HepG2 (cell line): ENCODE measurements around the gene ATP13A3. TPM values are rescaled to one million over a fixed set of nuclear protein-coding genes. Genes with fewer than 3 reads are reported as not detected.
A peak's percentile ranks its signal among the peaks of the same experiment; 100 is the strongest.

Source experiments
- ATAC-seq: fragments of 200-7000 bp; cut with Tn5 transposase; 3 replicates; pipeline ENCODE4 v1.9.1; 2020; ENCODE audit warnings: mild to moderate bottlenecking, moderate library complexity
- BruUV-seq: library from RNA; stranded (reverse); fragments of 400-500 nt; replicated peaks from 2 replicates; lab custom pipeline; 2021; lab: Mats Ljungman, UMichigan
- CTCF ChIA-PET: fragments of 300-600 bp; formaldehyde crosslinking; extraction: SDS; loops from one replicate; lab custom pipeline; 2021; ENCODE audit warnings: low total read pairs, inconsistent platforms, low intra/inter-chr PET ratio; lab: Yijun Ruan, JAX
- POLR2A ChIA-PET: fragments of 350-600 bp; sonication (Branson Sonifier 250); formaldehyde crosslinking; loops from one replicate; lab custom pipeline; 2020; ENCODE audit warnings: antibody characterized with exemption, inconsistent platforms; lab: Yijun Ruan, JAX
- DNase-seq: peaks from one replicate; pipeline ENCODE4 v3.0.0-alpha.2; 2015; ENCODE audit warnings: low spot score
- FAIRE-seq: peaks from 3 replicates; lab custom pipeline; 2011; peaks lifted over from hg19 to GRCh38; lab: Jason Lieb, UNC
- H2AFZ ChIP-seq: one replicate; pipeline ENCODE4 v1.6.1; 2011; ENCODE audit warnings: low read length, inconsistent platforms
- H3K27ac ChIP-seq: fragments of 300-600 bp; 3 replicates; pipeline ENCODE4 v1.8.0; 2011; ENCODE audit warnings: mixed run types, mild to moderate bottlenecking, mixed read lengths, low read length, inconsistent platforms; ENCODE audit not compliant: insufficient read depth; ENCODE audit errors: extremely low read length
- H3K27me3 ChIP-seq, 2 experiments: fragments of 200-600 bp in 1 of 2; 2 replicates in 1 of 2; 3 replicates in 1 of 2; pipeline versions ENCODE4 v1.6.0 to v1.8.0; 2011; ENCODE audit warnings: low read length in 2 of 2, mild to moderate bottlenecking in 2 of 2, moderate library complexity in 2 of 2, inconsistent platforms in 1 of 2; ENCODE audit not compliant: insufficient read depth in 2 of 2, control insufficient read depth in 1 of 2
- H3K36me3 ChIP-seq, 2 experiments: fragments of 200-600 bp in 1 of 2; replicated peaks in 1 of 2; 2 replicates in 1 of 2; 3 replicates in 1 of 2; pipeline versions ENCODE4 v1.5.1 to v1.8.0; 2011; ENCODE audit warnings: low read length in 2 of 2, inconsistent platforms in 1 of 2; ENCODE audit not compliant: insufficient read depth in 2 of 2, control insufficient read depth in 1 of 2
- H3K4me1 ChIP-seq: 2 replicates; pipeline ENCODE4 v1.5.1; 2012; ENCODE audit warnings: low read length, inconsistent platforms; ENCODE audit not compliant: insufficient read depth
- H3K4me2 ChIP-seq: 2 replicates; pipeline ENCODE4 v1.6.0; 2011; ENCODE audit warnings: low read depth, low read length, inconsistent platforms
- H3K4me3 ChIP-seq, 3 experiments: fragments of 200-600 bp in 1 of 3; sonication (generic), shearing (Covaris generic) in 1 of 3; replicated peaks in 1 of 3; 2 replicates each; pipeline ENCODE4 v1.5.1; 2011 to 2016; ENCODE audit warnings: low read length in 3 of 3, inconsistent platforms in 2 of 3, low read depth in 2 of 3, mild to moderate bottlenecking in 2 of 3, control low read depth in 1 of 3, mixed read lengths in 1 of 3; ENCODE audit not compliant: insufficient read depth in 1 of 3
- H3K79me2 ChIP-seq: one replicate; pipeline ENCODE4 v1.6.1; 2011; ENCODE audit warnings: low read length, inconsistent platforms; ENCODE audit not compliant: insufficient read depth
- H3K9ac ChIP-seq: 2 replicates; pipeline ENCODE4 v1.6.0; 2011; ENCODE audit warnings: mild to moderate bottlenecking, low read depth, low read length, inconsistent platforms; ENCODE audit not compliant: insufficient read depth
- H3K9me3 ChIP-seq: 2 replicates; pipeline ENCODE4 v1.5.1; 2012; ENCODE audit warnings: mild to moderate bottlenecking, low read length
- H4K20me1 ChIP-seq: 2 replicates; pipeline ENCODE4 v1.6.0; 2011; ENCODE audit warnings: inconsistent platforms, mild to moderate bottlenecking, low read length, moderate library complexity; ENCODE audit not compliant: insufficient read depth
- CAMTA2 ChIP-seq: sonication (generic); formaldehyde crosslinking; IDR thresholded peaks from 2 replicates; pipeline ENCODE4 v1.4.0; 2020; ENCODE audit warnings: mild to moderate bottlenecking, missing genetic modification reagents, borderline replicate concordance
- SIX1 ChIP-seq: sonication (generic); formaldehyde crosslinking; IDR thresholded peaks from 2 replicates; pipeline ENCODE4 v1.4.0; 2020; ENCODE audit warnings: missing genetic modification reagents, borderline replicate concordance
- SRSF1 ChIP-seq: fragments of 200-400 bp; formaldehyde crosslinking; optimal IDR thresholded peaks from 2 replicates; pipeline ENCODE3; 2017; ENCODE audit warnings: mild to moderate bottlenecking, low read depth, low read length, moderate library complexity
- WGBS: methylation state at CpG from one replicate; pipeline ENCODE4 v1.1.6; 2017; ENCODE audit warnings: low lambda C conversion rate; 5-methylcytosine and 5-hydroxymethylcytosine counted together
- in situ Hi-C: cut with HindIII; loops from 2 replicates; pipeline ENCODE4 v1.10.0; 2017; ENCODE audit warnings: low pct_unique_long_range_greater_than_20kb; ENCODE audit not compliant: extremely low pct_ligation_motif_present
- intact Hi-C: fragments of 100-400 bp; cut with micrococcal nuclease; formaldehyde crosslinking; loops from one replicate; pipeline ENCODE4 v1.10.0; 2022; ENCODE audit not compliant: unreplicated experiment
- polyA plus RNA-seq, 8 experiments: library from polyadenylated mRNA; depleted of rRNA in 3 of 8; stranded (reverse) in 7 of 8; unstranded in 1 of 8; fragments of >200 nt; fragmentation: Illumina TruSeq in 4 of 8; extraction: Trizol in 4 of 8; gene quantifications; 2 replicates each; pipeline versions ENCODE4 v1.2.1 to v1.2.3, GENCODE V29; 2011 to 2016; ENCODE audit warnings: low read depth in 4 of 8, missing spikeins in 1 of 8, mixed read lengths in 1 of 8; ENCODE audit not compliant: insufficient read depth in 1 of 8
- total RNA-seq, 5 experiments: library from RNA; depleted of rRNA; stranded (reverse); fragments of >200 nt; fragmentation: Illumina TruSeq; extraction: Trizol; gene quantifications; 2 replicates each; pipeline ENCODE4 v1.2.3, GENCODE V29; 2016; ENCODE audit warnings: low read depth in 1 of 5
- TF ChIP-seq, protein P1 (sequence below): fragments of 450-650 bp; IDR thresholded peaks from 2 replicates; pipeline ENCODE4 v1.6.1; 2016
- TF ChIP-seq, protein P2 (sequence below): sonication (generic); formaldehyde crosslinking; conservative IDR thresholded peaks from 2 replicates; pipeline ENCODE4 v1.4.0; 2020; ENCODE audit warnings: missing genetic modification reagents

The ATP13A3 gene
- total and polyA plus RNA-seq, 2 of the 13 experiments (the other 11 are each of a cell fraction or from before 2014, with no cell fraction given) = 44.9 to 80.8 TPM

DNA sequence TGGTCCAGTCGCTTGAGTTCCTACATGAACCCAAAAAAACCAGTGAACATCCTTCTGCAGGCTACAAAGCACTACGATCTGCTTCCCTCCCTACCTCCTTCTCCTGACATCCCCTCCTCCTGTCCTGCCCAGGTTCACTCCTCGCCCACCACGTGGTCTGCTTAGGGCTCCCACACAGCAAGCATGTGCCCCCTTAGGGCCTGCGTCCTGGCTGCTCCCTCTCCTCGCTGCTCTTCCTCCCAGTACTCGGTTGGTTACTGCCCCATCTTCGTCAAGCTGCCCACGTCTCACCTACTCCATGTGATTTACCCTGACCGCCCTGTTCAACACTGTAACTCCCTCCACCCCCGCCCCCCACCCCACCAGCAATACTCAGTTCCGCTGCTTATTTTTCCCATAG, 20.8 kb upstream of the ATP13A3 start:
- no TSS peak for BruUV-seq

More for the DNA sequence above, 20.8 kb upstream of the ATP13A3 start:
- Histone ChIP-seq H3K4me3 (no peak overlapping the region), H3K36me3 (no peaks in the 10 kb centered on the region), H3K4me2 (no peak overlapping the region), H4K20me1 (no peaks in the 10 kb centered on the region), H3K4me1 (peaks cover 43% of the 10 kb centered on the region), H3K79me2 (no peaks in the 10 kb centered on the region), H3K9ac (no peak overlapping the region), H3K9me3 (no peaks in the 10 kb centered on the region), H3K27me3 (no peaks in the 10 kb centered on the region), H3K27ac (no peak overlapping the region), H2AFZ (no peak overlapping the region)
- DNase-seq = no peak
- CTCF ChIA-PET = no interaction called here
- POLR2A ChIA-PET = no interaction called here
- no peak for TF ChIP-seq SRSF1
- TF ChIP-seq, protein P1, sequence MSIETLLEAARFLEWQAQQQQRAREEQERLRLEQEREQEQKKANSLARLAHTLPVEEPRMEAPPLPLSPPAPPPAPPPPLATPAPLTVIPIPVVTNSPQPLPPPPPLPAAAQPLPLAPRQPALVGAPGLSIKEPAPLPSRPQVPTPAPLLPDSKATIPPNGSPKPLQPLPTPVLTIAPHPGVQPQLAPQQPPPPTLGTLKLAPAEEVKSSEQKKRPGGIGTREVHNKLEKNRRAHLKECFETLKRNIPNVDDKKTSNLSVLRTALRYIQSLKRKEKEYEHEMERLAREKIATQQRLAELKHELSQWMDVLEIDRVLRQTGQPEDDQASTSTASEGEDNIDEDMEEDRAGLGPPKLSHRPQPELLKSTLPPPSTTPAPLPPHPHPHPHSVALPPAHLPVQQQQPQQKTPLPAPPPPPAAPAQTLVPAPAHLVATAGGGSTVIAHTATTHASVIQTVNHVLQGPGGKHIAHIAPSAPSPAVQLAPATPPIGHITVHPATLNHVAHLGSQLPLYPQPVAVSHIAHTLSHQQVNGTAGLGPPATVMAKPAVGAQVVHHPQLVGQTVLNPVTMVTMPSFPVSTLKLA = peak; percentile 79
- TF ChIP-seq, protein P2, sequence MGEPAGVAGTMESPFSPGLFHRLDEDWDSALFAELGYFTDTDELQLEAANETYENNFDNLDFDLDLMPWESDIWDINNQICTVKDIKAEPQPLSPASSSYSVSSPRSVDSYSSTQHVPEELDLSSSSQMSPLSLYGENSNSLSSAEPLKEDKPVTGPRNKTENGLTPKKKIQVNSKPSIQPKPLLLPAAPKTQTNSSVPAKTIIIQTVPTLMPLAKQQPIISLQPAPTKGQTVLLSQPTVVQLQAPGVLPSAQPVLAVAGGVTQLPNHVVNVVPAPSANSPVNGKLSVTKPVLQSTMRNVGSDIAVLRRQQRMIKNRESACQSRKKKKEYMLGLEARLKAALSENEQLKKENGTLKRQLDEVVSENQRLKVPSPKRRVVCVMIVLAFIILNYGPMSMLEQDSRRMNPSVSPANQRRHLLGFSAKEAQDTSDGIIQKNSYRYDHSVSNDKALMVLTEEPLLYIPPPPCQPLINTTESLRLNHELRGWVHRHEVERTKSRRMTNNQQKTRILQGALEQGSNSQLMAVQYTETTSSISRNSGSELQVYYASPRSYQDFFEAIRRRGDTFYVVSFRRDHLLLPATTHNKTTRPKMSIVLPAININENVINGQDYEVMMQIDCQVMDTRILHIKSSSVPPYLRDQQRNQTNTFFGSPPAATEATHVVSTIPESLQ (CRISPR knock-in tag) = no peak
- TF ChIP-seq SIX1 (CRISPR knock-in tag) = no peak
- no peak for TF ChIP-seq CAMTA2 (CRISPR knock-in tag)
- no peak for ATAC-seq
- 91% methylated on average over 12 of the region's 12 CpGs for WGBS
- no peak for FAIRE-seq
- in situ Hi-C loops (no loop called here), intact Hi-C loops (no loop called here)
